Stimulated activated CD4-positive, alpha-beta T cell treated with anti-CD3 and anti-CD28 coated beads, TNF-alpha, amount 100 ng/mL, for 4 hours (primary cell): ENCODE results near the gene FABP1.

Source experiments
- DNase-seq, 3 experiments: peaks; one replicate each; pipeline ENCODE4 v3.0.0-alpha.2; 2020; ENCODE audit warnings: low read depth in 3 of 3

Gene FABP1

GRCh38 chr2:88127888-88128653 lies at the start of gene FABP1:
FABP1 (minus strand) TSS chr2:88128062; CDS start chr2:88128017, 45 bp downstream.
- DNase-seq, result no peak

- DNase-seq, result no peak
These were observed 49.7 kb upstream of the FABP1 start for GRCh38 chr2:88177556-88177955.

- DNase-seq, result no peak
These were observed 48.6 kb upstream of the FABP1 start for GRCh38 chr2:88176352-88176984.

GRCh38 chr2:88172882-88173281 lies 45.0 kb upstream of the FABP1 start:
- no peak for DNase-seq

GRCh38 chr2:88171966-88172365 lies 44.1 kb upstream of the FABP1 start:
- no peak for DNase-seq

GRCh38 chr2:88170472-88170892 lies 42.6 kb upstream of the FABP1 start:
- DNase-seq, result no peak

- DNase-seq, result no peak
These were observed 40.5 kb upstream of the FABP1 start for GRCh38 chr2:88168386-88168785.

GRCh38 chr2:88167740-88168139 lies 39.9 kb upstream of the FABP1 start:
- DNase-seq, result no peak

GRCh38 chr2:88165332-88166003 lies 37.6 kb upstream of the FABP1 start:
- DNase-seq, result no peak

GRCh38 chr2:88161446-88162244 lies 33.8 kb upstream of the FABP1 start:
- no peak for DNase-seq

GRCh38 chr2:88160517-88160916 lies 32.7 kb upstream of the FABP1 start:
- DNase-seq, result no peak

- DNase-seq, result peak in 2 of 3 experiments; percentile 35 to 45
These were observed 32.1 kb upstream of the FABP1 start for GRCh38 chr2:88159955-88160415.

- no peak for DNase-seq
These were observed 31.6 kb upstream of the FABP1 start for GRCh38 chr2:88159481-88159880.

GRCh38 chr2:88148929-88149438 lies 21.1 kb upstream of the FABP1 start:
- no peak for DNase-seq

- no peak for DNase-seq
These were observed 19.3 kb upstream of the FABP1 start for GRCh38 chr2:88147145-88147544.

GRCh38 chr2:88146590-88146989 lies 18.7 kb upstream of the FABP1 start:
- no peak for DNase-seq

- no peak for DNase-seq
These were observed 17.1 kb upstream of the FABP1 start for GRCh38 chr2:88144914-88145497.

GRCh38 chr2:88144271-88144670 lies 16.4 kb upstream of the FABP1 start:
- DNase-seq, result no peak

- DNase-seq, result no peak
These were observed 14.1 kb upstream of the FABP1 start for GRCh38 chr2:88141952-88142351.

- DNase-seq, result no peak
These were observed 11.9 kb upstream of the FABP1 start for GRCh38 chr2:88139804-88140203.

- no peak for DNase-seq
These were observed 11.4 kb upstream of the FABP1 start for GRCh38 chr2:88139203-88139702.
